ENCODE measurements around the gene SF3B2. TPM values are rescaled to one million over a fixed set of nuclear protein-coding genes. Genes with fewer than 3 reads are reported as not detected.

The SF3B2 gene
- total and polyA plus RNA-seq, 4 donors: 50.5 to 67.6 (median 57.2) TPM

- Histone ChIP-seq H3K4me3 (ENCODE audit: low read depth in 1 of 3, low read length in 3 of 3) (no peak overlapping the region), H3K4me1 (ENCODE audit: control insufficient read depth in 4 of 4, insufficient read depth in 4 of 4, low read length in 3 of 4) (peaks cover 4 to 32% (median 22%) of the 10 kb centered on the region in 4 donors), H3K9me3 (ENCODE audit: control insufficient read depth in 4 of 4, low read length in 3 of 4) (no peaks in the 10 kb centered on the region), H3K9ac (ENCODE audit: low read depth in 1 of 2, low read length in 2 of 2) (no peak overlapping the region), H3K36me3 (ENCODE audit: control insufficient read depth in 4 of 4, insufficient read depth in 3 of 4, low read depth in 1 of 4, low read length in 3 of 4) (peaks cover 13 to 64% (median 50%) of the 10 kb centered on the region in 4 donors), H3K27me3 (ENCODE audit: control insufficient read depth in 4 of 4, insufficient read depth in 4 of 4, low read length in 3 of 4) (no peaks in the 10 kb centered on the region), H3K27ac (ENCODE audit: low read depth in 1 of 2, low read length in 2 of 2) (no peak overlapping the region)
- no peak for TF ChIP-seq RXRA (IDR thresholded peaks at IDR 0.05)
- TF ChIP-seq FOXA1 (IDR thresholded peaks at IDR 0.05): no peak
- no peak for TF ChIP-seq REST (IDR thresholded peaks at IDR 0.05)
- WGBS: 81% methylated on average over 7 of the region's 7 CpGs
- DNase-seq (ENCODE audit: low spot score): no peak
Measured at GRCh38 chr11:66056501-66056900, 4.3 kb downstream of the SF3B2 start.

- Histone ChIP-seq H3K4me1 (ENCODE audit: control insufficient read depth in 4 of 4, insufficient read depth in 4 of 4, low read length in 3 of 4) (peaks cover 0 to 7% (median 2%) of the 10 kb centered on the region in 4 donors), H3K36me3 (ENCODE audit: control insufficient read depth in 4 of 4, insufficient read depth in 3 of 4, low read depth in 1 of 4, low read length in 3 of 4) (peaks cover 17 to 90% (median 74%) of the 10 kb centered on the region in 4 donors), H3K9ac (ENCODE audit: low read depth in 1 of 2, low read length in 2 of 2) (no peak overlapping the region), H3K9me3 (ENCODE audit: control insufficient read depth in 4 of 4, low read length in 3 of 4) (no peaks in the 10 kb centered on the region), H3K4me3 (ENCODE audit: low read depth in 1 of 3, low read length in 3 of 3) (no peak overlapping the region), H3K27ac (ENCODE audit: low read depth in 1 of 2, low read length in 2 of 2) (no peak overlapping the region), H3K27me3 (ENCODE audit: control insufficient read depth in 4 of 4, insufficient read depth in 4 of 4, low read length in 3 of 4) (no peaks in the 10 kb centered on the region)
- WGBS: 82% methylated on average over 8 of the region's 8 CpGs
- no peak for DNase-seq (ENCODE audit: low spot score)
- no peak for TF ChIP-seq REST (IDR thresholded peaks at IDR 0.05)
- TF ChIP-seq RAD21 (IDR thresholded peaks at IDR 0.05): no peak
- TF ChIP-seq ATF3 (IDR thresholded peaks at IDR 0.05): no peak
- TF ChIP-seq FOXA2 (IDR thresholded peaks at IDR 0.05): no peak
- no peak for TF ChIP-seq ZBTB33 (IDR thresholded peaks at IDR 0.05)
- no peak for TF ChIP-seq JUND (IDR thresholded peaks at IDR 0.05)
- TF ChIP-seq NR2F2 (IDR thresholded peaks at IDR 0.05): no peak
- TF ChIP-seq HNF4A (conservative IDR thresholded peaks at IDR 0.05): no peak
- TF ChIP-seq MAX (IDR thresholded peaks at IDR 0.05): no peak
- no peak for TF ChIP-seq GABPA (IDR thresholded peaks at IDR 0.05 in 1 of 2, conservative IDR thresholded peaks at IDR 0.05 in 1 of 2)
Measured at GRCh38 chr11:66059966-66060680, 8.0 kb downstream of the SF3B2 start.

Data from liver (tissue), 9 donors.